Epithelial cell of esophagus (primary cell): ENCODE results near the gene NPAS2.

Source experiments
- DNase-seq: peaks from one replicate; pipeline ENCODE4 v3.0.0; 2010; ENCODE audit warnings: low read depth
- H3K4me3 ChIP-seq: 2 replicates; pipeline ENCODE4 v1.5.1; 2011; ENCODE audit warnings: mild to moderate bottlenecking, low read length, control low read depth
- TF ChIP-seq, protein P1 (sequence below): IDR thresholded peaks from 2 replicates; pipeline ENCODE4 v1.5.1; 2011; ENCODE audit warnings: low read depth, mild to moderate bottlenecking, low read length, control low read depth, inconsistent platforms; ENCODE audit not compliant: insufficient read depth; ENCODE audit errors: missing control alignments

NPAS2 gene

DNA sequence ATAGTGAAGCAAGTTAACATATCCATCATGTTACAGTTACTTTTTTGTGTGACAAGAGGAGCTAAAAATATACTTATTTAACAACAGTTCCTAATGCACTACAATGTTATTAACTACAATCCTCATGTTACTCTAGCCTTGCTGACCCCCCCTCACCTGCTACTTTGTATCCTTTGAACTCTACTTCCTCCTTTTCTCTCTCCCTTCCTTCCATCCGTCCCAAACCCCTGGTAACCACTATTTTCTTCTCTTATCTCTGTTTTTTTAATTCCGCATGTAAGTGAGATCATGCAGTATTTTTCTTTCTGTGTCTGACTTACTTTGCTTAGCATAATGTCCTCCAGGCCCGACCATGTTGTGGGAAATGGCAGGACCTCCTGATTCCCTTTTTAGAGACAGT lies 59.4 kb downstream of the NPAS2 start:
- DNase-seq = no peak
- TF ChIP-seq, protein P1, sequence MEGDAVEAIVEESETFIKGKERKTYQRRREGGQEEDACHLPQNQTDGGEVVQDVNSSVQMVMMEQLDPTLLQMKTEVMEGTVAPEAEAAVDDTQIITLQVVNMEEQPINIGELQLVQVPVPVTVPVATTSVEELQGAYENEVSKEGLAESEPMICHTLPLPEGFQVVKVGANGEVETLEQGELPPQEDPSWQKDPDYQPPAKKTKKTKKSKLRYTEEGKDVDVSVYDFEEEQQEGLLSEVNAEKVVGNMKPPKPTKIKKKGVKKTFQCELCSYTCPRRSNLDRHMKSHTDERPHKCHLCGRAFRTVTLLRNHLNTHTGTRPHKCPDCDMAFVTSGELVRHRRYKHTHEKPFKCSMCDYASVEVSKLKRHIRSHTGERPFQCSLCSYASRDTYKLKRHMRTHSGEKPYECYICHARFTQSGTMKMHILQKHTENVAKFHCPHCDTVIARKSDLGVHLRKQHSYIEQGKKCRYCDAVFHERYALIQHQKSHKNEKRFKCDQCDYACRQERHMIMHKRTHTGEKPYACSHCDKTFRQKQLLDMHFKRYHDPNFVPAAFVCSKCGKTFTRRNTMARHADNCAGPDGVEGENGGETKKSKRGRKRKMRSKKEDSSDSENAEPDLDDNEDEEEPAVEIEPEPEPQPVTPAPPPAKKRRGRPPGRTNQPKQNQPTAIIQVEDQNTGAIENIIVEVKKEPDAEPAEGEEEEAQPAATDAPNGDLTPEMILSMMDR = no peak
- H3K4me3 ChIP-seq = no peak overlapping the region

- no peak overlapping the region for H3K4me3 ChIP-seq
- no peak for DNase-seq
- TF ChIP-seq, protein P1 = no peak
Measured at GRCh38 chr2:100880036-100880435, 60.1 kb downstream of the NPAS2 start.

DNA sequence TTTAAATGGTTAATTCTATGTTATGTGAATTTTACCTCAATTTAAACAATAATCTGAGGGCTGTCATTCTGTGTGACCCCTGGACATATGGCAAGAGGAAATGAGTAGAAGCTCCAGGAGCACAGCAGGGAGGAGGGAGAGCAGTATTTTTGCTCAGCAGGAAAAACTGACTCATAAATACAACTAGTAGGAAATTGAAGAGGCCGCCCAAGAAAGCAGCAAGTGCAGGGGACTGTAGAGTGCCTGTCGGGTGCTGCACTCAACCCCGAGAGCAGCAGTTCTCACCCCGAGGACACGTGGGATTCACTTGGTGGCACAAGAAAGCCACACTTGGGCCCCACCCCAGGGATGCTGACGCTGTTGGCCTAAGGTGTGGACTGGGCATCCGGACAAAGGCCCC lies 60.8 kb downstream of the NPAS2 start:
- TF ChIP-seq, protein P1 = no peak
- DNase-seq = no peak

GRCh38 chr2:100882645-100883613 lies 63.0 kb downstream of the NPAS2 start:
- TF ChIP-seq, protein P1 = no peak
- H3K4me3 ChIP-seq = no peak overlapping the region
- DNase-seq = peak; percentile 90

More for the DNA sequence above, 60.8 kb downstream of the NPAS2 start:
- no peak overlapping the region for H3K4me3 ChIP-seq

DNA sequence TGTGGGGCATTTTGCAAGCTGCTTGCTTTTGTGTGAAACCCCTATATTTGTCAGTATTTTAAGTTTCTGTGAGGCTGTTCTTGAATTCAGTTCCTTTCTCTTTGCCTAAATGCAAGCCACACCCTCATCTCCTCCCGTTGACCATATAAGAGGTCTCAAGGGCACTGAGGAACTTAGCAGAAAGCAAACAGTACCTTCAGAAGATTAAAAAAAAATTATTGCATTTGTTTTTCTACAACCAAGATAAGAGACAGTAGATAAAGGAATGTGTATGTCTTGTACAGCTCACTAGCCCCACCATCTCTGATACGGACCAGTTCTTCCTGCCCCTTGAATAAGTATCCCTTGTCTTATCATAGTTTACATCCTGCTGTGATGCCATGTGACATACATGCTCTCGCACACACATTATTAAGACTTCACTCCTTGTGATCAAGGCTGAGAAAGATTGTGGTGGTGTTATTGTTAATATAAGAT lies 64.2 kb downstream of the NPAS2 start:
- no peak for DNase-seq
- H3K4me3 ChIP-seq = no peak overlapping the region
- TF ChIP-seq, protein P1 = no peak

DNA sequence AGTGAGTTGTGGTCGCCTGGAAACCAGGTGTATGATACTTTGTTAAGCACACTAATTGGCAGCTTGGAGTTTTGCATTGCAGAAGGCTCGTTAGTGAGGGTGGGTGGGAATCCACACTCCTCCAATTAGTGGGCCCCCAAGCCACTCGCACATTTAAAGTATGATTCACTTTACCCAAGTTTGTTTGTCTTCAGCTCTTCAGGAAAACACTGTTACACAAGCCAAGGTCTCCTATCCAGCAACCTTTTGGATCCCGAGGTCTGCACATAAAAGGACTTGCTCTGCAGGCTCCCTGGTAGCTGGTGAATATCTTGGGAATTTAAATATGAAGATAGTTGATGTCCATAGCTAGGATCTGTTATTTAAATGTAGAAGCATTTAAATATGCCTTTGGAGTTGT lies 66.1 kb downstream of the NPAS2 start:
- TF ChIP-seq, protein P1 = no peak
- DNase-seq = no peak
- no peak overlapping the region for H3K4me3 ChIP-seq
